Neutrophil (primary cell): ENCODE data around the gene AIFM2.
"Not testable (repeated sequence)": the region's sequence is repeated elsewhere in the genome, so short reads cannot be mapped to it uniquely, and the experiment has no call there.

Source experiments
- H3K27ac ChIP-seq: fragments of 200-600 bp; sonication (generic); 2 replicates; pipeline ENCODE4 v1.5.1; 2016; ENCODE audit warnings: mild to moderate bottlenecking, moderate library complexity
- H3K27me3 ChIP-seq: fragments of 200-600 bp; sonication (generic); 2 replicates; pipeline ENCODE4 v1.6.0; 2016; ENCODE audit warnings: mild to moderate bottlenecking
- H3K36me3 ChIP-seq: fragments of 200-600 bp; sonication (generic); 2 replicates; pipeline ENCODE4 v1.5.1; 2017
- H3K4me1 ChIP-seq, 2 experiments: fragments of 200-600 bp in 1 of 2; sonication (generic) in 1 of 2; 1 replicate in 1 of 2; 2 replicates in 1 of 2; pipeline versions ENCODE4 v1.5.1 to v1.6.1; 2013 to 2016; ENCODE audit warnings: low read depth in 1 of 2, low read length in 1 of 2, mild to moderate bottlenecking in 1 of 2, moderate library complexity in 1 of 2; ENCODE audit not compliant: control insufficient read depth in 1 of 2, insufficient read depth in 1 of 2
- H3K4me3 ChIP-seq, 2 experiments: fragments of 200-600 bp in 1 of 2; sonication (generic) in 1 of 2; 1 replicate in 1 of 2; 2 replicates in 1 of 2; pipeline ENCODE4 v1.5.1; 2013 to 2016; ENCODE audit warnings: low read depth in 1 of 2, low read length in 1 of 2, mild to moderate bottlenecking in 1 of 2, moderate library complexity in 1 of 2
- H3K9me3 ChIP-seq: fragments of 200-600 bp; sonication (generic); 2 replicates; pipeline ENCODE4 v1.5.1; 2016
- CTCF ChIP-seq: fragments of 200-600 bp; sonication (generic); IDR thresholded peaks from 2 replicates; pipeline ENCODE4 v1.5.1; 2016; ENCODE audit warnings: antibody characterized with exemption

The AIFM2 gene

GRCh38 chr10:70124918-70125317 lies 7.7 kb downstream of the AIFM2 start:
- Histone ChIP-seq H3K27me3 (no peaks in the 10 kb centered on the region), H3K27ac (no peak overlapping the region), H3K9me3 (no peaks in the 10 kb centered on the region), H3K36me3 (no peaks in the 10 kb centered on the region), H3K4me1 (no peaks in the 10 kb centered on the region), H3K4me3 (no peak overlapping the region)
- no peak for TF ChIP-seq CTCF

- no peaks in the 10 kb centered on the region for H3K9me3 ChIP-seq
- no peak for TF ChIP-seq CTCF
- no peak overlapping the region for H3K4me3 ChIP-seq
- H3K27me3 ChIP-seq = no peaks in the 10 kb centered on the region
- H3K4me1 ChIP-seq = no peaks in the 10 kb centered on the region
- no peaks in the 10 kb centered on the region for H3K36me3 ChIP-seq
- no peak overlapping the region for H3K27ac ChIP-seq
Observed at GRCh38 chr10:70124415-70124814, 8.2 kb downstream of the AIFM2 start.

- Histone ChIP-seq H3K4me1 (no peaks in the 10 kb centered on the region), H3K27me3 (no peaks in the 10 kb centered on the region)
- TF ChIP-seq CTCF = no peak
Observed at GRCh38 chr10:70123817-70124216, 8.8 kb downstream of the AIFM2 start.

DNA sequence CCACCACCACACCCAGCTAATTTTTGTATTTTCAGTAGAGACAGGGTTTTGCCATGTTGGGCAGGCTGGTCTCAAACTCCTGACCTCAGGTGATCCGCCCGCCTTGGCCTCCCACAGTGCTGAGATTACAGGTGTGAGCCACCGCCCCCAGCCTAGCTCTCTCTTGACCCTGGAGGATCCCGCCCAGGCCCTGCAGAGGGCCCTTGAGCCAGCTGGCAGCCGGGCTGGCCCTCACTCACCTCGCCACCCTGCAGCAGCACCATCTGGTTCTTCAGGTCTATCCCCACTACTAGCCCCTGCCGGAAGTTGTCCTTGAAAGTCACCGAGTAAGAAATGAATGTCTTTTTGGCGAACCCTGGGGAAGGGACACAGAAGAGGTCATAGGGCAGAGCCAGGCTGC lies 9.5 kb downstream of the AIFM2 start:
- H3K4me3 ChIP-seq, H3K36me3 ChIP-seq, H3K27me3 ChIP-seq, H3K9me3 ChIP-seq, H3K4me1 ChIP-seq, H3K27ac ChIP-seq: not testable (repeated sequence)

More at GRCh38 chr10:70123817-70124216, 8.8 kb downstream of the AIFM2 start:
- Histone ChIP-seq H3K27ac (no peak overlapping the region), H3K4me3 (no peak overlapping the region), H3K9me3 (no peaks in the 10 kb centered on the region), H3K36me3 (no peaks in the 10 kb centered on the region)

GRCh38 chr10:70122742-70123141 lies 9.9 kb downstream of the AIFM2 start:
- no peaks in the 10 kb centered on the region for H3K4me1 ChIP-seq
- H3K9me3 ChIP-seq = no peaks in the 10 kb centered on the region
- H3K4me3 ChIP-seq = no peak overlapping the region
- no peak for TF ChIP-seq CTCF
- no peak overlapping the region for H3K27ac ChIP-seq
- H3K27me3 ChIP-seq = no peaks in the 10 kb centered on the region
- no peaks in the 10 kb centered on the region for H3K36me3 ChIP-seq

DNA sequence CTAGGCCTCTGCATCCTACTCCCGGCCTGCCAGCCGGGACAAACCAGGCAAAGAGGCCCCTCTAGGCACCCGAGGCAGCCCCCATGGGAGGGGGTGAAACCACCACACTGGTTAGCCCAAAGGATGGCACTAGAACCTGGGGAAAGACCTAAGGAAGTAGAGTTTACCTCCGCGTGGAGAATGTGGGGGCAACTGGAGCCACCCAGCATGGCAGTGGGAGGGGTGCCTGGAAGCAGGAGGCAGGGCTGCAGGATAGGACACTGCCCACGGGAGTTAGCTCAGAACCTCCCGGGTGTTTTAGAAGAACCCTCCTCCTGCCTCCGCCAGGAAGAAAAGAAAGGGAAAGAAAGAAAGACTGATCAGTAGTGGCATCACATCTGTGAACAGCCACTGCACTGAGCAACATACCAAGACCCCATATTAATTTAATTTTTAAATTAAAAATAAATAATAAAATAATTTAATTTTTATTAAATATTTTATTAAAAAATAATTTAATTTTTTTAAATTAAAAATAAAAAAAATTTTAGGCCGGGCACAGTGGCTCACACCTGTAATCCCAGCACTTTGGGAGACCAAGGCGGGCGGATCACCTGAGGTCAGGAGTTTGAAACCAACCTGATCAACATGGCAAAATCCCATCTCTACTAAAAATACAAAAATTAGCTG lies 11.2 kb downstream of the AIFM2 start:
- TF ChIP-seq CTCF = no peak
- Histone ChIP-seq H3K9me3 (no peaks in the 10 kb centered on the region), H3K27ac (no peak overlapping the region), H3K36me3 (no peaks in the 10 kb centered on the region), H3K4me1 (no peaks in the 10 kb centered on the region), H3K27me3 (no peaks in the 10 kb centered on the region), H3K4me3 (no peak overlapping the region)
